CD4-positive, alpha-beta T cell treated with Interleukin-4 for 1 hour (primary cell): ENCODE results near the gene TMEM154.
"Not testable (repeated sequence)": the region's sequence is repeated elsewhere in the genome, so short reads cannot be mapped to it uniquely, and the experiment has no call there.

Experiments
- DNase-seq, 2 donors: peaks; one replicate each; pipeline ENCODE4 v3.0.0-alpha.2; 2020 to 2022

Gene TMEM154

DNA sequence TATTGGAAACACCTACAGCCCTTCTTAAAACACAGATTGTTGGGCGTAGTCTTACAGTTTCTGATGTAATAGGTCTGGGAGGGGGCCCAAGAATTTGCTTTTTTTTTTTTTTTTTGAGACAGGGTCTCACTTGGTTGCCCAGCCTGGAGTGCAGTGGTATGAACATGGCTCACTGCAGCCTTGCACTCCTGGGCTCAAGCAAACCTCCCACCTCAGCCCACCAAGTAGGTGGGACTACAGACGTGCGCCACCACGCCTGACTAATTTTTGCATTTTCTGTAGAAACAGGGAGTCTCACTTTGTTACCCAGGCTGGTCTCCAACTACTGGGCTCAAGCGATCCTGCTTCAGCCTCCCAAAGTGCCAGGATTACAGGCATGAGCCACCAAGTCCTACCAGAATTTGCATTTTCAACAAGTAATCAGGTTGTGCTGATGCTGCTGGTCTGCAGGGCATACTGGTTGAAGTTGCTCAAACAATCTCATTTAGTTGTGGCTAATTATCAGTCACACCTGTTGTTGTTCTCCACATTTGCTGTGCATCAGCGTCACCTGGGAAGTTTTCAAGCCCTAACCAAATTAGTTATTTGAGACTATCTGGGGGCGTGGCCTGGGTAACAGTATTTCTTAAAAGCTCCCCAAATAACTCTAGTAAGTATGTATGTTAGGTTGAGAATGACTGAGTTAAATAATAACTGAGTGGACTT, 14.0 kb downstream of the TMEM154 start:
- peak in 1 of 2 donors; percentile 51 for DNase-seq

DNA sequence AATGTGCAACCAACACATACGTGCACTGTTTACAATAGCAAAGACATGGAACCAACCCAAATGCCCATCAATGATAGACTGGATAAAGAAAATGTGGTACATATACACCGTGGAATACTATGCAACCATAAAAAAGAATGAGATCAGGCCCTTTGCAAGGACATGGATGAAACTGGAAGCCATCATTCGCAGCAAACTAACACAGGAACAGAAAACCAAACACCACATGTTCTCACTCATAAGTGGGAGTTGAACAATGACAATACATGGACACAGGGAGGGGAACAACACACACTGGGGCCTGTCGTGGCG, 15.8 kb downstream of the TMEM154 start:
- not testable (repeated sequence) for DNase-seq

DNA sequence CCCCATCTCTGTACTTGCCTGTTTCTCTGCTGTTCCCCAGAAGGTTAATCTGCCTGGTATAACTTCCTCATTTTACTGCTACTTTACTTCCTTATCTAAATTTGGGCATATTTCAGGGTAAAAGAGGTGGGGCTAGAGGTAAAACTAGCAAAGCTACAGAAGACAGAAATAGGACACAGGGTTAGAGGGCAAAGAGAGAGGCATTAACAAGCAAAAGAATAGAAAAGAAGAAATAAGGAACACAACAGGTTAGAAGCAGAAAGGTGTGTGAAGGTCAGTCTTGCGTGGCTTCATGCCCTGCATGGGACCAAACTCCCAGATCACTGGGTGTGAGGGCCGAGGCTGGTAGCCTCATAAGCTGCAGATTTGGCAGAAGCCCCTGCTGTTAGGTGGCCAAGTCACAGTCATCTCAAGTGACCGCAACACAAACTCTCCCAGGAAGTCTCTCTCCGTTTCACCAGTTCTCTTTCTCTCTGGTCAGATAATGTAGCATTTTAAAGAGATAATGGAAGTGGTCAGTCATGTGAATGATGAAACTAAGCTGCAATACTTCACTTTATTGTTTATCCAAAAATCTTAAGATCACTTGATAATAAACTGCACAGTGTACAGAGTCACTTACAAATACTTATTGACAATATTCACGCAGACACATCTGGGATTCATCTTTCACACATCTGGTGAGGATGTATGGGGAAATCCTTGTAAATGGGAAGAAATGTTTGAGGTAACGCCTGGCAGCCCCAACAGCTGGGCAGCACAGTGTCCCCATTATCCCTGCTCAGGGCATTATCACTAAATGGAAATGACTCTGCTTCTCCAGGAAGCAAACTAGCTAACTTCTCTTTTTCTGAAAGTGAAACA, 16.4 kb downstream of the TMEM154 start:
- DNase-seq = peak in 1 of 2 donors; percentile 18

DNA sequence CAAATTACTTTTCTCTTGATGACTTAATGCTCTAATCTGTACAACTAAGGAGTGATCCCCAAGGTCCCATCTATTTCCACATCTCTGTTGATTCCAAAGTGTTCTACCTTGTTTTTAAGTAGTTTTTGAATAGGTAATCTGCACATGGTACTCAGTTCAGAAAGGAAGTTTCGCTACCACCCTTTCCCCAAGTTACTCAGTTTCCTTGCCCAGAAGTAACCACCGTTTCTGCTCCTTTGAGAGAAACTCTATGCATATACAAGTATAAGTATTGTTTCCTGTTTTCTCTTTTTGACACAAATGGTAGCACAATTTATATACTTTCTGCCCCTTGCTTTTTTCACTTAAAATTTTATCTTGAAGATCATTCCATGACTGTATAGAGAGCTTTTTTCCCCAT, 18.1 kb downstream of the TMEM154 start:
- DNase-seq = no peak

DNA sequence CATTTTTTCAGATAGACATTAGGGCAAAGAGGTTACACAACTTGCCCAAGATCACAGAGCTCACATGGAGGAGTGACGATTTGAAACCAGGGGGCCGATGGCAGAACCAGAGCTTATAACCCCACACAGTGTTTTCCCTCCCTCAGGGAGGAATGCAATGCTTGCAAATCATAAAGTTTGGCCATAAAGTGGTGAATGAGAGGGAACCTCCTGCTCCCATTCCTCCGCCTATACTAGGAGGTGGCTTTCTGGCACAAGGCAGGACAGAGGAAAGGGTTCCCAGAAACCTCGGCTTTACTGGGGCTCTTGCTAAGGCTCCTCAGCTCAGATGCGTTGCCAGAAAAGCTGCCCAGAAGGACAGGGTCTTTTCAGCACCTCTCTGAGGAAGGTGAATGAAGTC, 19.3 kb downstream of the TMEM154 start:
- DNase-seq = no peak

DNA sequence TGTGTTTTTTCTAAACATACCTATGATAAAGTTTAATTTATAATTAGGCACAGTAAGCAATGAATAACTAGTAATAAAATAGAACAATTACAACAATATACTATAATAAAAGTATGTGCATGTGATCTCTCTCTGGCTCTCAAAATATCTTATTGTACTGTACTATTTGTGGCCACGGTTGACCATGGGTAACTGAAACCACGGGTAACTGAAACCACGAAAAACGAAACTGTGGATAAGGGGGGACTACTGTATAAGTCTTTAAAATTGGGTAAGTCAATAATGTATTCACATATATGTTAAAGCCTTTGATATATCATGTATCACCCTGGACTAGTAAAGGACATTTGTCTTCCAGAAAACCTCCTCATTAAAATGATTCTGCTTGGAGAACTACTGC, 20.0 kb downstream of the TMEM154 start:
- no peak for DNase-seq

DNA sequence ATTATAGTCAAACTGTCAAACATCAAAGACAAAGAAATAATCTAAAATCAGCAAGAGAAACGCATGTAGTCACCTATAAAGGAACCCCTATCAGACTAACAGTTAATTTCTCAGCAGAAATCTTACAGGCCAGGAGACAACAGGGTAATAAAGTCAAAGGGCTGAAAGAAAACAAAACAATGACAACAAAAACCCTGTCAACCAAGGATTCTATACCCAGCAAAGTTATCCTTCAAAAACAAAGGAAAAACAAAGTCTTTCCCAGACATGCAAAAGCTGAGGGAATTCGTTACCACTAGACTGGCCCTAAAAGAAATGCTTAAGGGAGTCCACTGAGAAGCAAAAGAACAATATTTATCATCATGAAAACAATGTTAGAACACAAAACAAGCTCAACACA, 22.1 kb downstream of the TMEM154 start:
- DNase-seq = no peak

DNA sequence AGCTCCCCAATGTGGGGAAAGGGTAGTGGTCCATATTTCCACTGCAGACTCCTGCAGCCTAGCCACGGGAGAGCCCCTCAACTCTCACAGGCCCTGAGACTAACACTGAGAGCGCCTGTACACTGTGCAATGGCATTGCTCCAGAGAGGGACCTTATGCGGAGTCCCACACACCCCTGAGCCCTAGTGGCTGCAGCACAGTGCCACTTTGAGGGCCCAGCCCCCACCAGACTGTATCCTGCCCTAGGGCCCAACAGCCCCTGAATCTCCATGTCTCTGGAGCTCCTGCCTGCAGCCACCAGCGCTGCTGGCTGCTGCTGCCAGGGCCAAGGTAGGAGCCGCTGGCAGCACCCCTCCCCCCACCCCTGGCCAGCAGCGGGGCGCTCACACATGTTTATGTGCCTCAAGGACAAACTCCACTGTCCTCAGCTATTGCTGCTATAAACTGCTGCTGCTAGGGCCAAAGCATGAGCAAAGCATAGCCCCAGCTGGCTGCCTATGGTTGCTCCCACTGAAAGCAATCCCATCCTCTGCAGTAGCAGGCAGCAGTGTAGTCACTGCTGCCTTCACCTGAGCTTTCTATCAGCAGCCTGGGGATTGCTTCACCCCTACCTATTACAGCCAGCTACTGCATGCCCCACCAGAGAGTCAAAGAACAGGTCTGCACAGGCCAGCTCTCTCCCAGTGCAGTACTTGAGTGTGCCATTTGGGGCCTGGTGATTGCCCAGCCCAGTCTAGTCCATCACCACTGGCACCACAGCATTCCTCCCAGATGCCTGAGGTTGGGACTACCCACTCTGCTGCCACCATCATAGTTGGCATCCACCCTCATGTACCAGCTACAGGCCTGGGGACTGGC, 24.3 kb downstream of the TMEM154 start:
- DNase-seq = no peak

DNA sequence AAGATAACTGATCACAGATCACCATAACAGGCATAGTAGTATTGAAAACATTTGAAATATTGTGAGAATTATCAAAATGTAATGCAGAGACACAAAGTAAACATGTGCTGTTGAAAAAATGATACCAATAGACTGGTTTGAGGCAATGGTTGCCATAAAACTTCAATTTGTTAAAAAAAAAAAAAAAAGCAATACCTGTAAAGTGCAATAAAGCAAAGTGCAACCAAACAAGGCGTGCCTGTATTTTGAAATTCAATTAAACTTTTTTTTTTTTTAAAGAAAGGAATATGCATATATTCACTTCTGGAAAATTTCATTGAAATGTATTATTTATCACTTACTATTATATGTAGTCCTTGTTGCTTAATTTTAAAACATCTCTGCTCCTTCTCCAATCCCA, 27.7 kb downstream of the TMEM154 start:
- DNase-seq = no peak

DNA sequence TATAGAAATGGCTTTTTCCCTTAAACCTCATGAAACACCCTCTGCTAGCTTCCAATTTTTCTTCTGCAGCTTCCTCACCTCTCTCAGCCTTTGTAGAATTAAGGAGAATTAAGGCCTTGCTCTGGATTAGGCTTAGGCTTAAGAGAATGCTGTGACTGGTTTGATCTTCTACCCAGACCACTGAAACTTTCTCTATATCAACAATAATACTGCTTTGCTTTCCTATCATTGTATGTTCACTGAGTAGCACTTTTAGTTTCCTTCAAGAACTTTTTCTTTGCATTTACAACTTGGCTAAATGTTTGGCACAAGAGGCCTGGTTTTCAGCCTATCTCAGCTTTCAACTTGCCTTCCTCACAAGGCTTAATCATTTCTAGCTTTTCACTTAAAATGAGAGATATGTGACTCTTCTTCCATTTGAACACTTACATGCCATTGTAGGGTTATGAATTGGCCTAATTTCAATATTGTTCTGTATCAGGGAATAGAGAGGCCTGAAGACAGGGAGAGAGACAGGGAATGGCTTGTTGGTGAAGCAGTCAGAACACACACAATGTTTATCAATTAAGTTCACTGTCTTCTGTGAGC, 28.2 kb downstream of the TMEM154 start:
- no peak for DNase-seq

DNA sequence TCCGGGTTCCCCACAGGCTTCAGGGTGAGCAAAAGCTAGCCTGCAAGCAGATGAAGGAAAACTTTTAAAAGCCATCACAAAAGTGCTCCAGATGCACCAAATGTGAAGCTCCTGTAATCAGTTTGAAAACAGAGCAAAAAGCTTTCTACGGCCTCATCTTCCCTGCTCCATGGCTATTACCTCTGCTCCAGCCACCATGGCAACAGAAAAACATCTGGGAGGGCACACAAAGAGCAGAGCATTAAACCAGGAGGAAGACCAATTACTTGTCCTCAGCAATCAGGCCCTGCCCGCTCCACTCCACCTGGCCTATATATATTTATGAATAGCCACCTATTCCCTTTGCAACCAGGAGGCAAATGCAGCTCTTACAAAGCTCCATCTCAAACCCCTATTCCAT, 33.6 kb downstream of the TMEM154 start:
- DNase-seq = no peak

DNA sequence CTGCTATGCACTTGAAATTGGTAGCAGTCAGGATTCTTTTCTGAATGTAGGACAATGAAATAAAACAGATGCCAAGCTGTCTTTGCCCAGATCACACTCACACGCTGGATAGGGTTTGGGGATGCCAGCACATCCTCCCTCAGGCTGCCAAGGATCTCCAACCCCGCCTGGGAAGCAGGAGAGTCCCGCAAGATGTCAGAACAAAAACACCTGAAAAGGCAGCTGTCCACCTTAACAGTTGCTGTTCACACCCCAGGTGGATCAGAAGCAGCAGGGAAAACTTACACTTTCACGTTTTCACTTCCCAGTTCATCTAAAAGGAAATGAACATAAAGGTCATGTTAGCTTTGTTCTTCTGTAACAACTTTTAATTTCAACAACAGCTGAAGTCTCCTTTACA, 35.7 kb downstream of the TMEM154 start:
- DNase-seq = no peak

DNA sequence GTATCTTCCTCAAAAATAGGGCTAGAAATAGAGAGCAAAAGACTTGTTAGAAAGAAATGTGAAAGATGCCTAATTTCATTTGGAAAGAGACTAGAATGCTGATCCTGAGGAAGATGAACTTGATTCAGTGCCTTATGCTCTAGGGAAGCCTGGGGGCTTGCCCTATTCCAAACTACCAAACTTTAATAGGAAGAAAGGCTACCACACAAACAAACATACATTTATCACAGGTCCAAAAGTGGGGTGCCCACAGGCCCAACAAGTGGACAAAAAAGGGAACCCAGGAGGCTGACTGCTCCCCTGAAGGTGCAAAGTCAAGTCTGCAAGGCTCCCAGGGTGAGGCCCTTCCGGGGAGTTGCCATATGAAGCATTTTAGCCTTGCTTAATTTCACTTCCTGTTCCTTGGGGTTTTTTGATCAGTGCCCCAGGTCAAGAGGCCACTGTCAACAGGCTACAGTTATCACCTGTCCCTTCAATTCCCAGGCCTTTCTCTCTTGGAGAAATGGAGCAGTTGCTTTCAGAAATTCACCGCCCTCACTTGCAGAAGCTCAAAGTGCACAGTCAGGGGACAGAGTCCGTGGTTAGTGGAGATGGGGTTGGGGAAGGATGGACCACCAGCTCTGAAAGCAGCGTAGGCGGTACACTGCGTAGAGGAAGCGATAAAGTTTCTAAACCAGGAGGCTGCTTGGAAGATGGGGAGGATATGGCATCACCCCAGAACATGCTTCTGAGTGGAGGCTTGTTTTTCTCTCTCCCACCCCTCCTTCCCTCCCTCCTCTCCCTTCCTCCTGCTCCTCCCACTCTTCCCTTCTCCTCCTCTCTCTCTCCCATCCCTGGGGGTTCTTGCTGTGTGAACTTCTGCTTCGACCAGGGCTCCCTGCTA, 36.4 kb downstream of the TMEM154 start:
- peak; percentile 34 to 69 for DNase-seq

DNA sequence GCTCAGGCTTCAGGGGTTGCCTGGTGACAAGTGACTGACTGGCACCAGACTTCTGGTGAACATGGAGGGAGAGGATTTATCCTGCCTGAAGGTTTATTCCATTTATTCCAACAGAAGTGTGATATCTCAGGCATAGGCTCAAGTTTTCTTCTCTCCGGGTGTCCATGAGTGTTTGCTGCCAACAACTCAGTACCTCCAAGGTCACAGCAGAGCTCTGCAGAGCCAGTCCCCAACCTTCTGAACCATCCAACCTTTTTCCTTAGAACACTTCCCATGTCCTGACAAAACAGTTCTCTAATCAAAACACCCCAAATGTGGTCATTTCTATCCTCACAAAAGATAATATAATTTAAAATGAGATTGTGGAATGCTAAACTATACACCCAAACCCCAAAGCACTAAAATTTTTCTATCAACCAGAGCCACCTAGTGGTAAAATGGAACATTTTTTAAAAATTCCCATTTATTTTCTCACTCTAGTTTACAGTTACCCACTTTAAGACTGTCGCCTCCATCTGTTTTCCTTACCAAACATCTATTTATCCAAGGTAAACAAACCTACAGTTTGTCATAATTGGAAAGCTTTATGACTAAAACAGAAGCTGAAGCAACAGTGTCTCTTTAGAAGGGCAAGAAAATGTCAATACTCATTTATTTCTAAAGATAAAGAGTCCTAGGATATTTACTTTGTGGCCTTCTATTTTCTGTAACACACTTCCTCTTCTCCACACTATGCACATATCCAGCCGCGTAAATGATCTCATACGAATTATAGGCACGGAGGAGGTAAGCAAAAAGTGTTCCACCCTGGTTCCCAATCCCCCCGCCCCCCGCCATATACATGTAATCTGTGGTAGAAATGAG, 39.5 kb downstream of the TMEM154 start:
- DNase-seq = peak in 1 of 2 donors; percentile 57

DNA sequence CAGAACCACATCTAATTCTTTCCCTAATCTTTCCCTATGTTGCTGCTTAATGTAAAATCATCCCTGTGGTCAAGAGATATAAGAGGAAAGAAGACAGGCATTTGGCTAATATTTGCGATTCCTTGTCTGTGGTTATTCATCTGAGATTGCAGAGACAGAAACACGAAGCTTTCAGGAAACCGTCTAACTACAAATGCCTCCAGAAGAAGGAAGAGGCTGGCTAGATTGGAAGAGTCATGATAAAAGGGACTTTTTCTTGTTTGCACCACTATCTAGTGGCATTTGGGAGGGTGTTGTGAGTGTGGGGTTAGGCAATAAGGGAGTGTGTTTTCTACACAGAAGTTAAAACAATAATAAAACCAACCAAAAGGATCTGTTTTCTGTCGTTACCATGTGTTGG, 43.9 kb downstream of the TMEM154 start:
- peak in 1 of 2 donors; percentile 25 for DNase-seq

DNA sequence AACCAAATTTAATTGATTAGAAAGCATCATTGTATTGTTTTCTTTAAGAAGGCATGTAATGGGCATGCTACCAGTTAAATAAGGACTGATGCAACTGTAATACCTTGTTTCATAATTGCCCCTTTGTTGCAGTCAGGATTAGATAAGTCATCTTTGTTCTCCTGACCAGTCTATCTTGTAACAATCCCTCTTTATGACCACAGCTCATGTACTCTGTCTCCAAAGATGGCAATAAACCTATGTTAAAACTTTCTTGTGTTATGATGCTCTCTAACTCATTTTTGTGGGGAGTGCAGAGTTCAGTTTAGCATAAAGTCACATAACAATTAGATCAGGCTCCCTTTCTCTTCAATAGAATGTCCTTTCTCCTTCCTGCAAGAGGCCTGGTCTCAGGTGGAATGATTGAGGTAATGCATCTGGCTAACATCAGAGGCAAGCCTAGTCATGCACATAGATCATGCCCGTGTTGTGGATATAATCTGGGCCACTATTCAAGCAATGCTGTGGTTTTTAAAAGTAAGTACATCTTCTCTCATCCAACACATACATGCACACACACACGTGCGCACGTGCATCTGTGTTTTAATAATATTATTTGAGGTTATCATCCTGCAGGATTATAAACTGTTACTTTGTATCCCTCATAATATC, 45.6 kb downstream of the TMEM154 start:
- no peak for DNase-seq

DNA sequence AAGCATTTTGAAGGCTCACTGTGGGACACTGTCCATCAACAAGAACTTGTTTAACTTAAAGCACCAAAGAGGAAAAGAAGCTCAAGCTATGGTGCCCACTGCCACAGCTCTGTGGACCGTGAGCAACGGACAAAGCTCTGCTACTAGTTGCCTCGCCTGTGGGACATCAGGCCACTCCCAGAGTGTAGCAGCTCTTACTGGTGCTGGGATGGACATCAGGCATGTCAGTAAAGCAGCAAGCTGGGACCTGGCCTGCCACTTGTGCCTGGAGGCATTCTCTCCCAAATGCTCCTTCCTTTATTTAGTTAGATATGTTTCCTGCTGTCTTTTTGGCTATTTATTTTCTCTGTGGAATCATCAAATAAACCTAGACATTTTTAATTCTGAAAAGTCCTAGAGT, 46.7 kb downstream of the TMEM154 start:
- no peak for DNase-seq

DNA sequence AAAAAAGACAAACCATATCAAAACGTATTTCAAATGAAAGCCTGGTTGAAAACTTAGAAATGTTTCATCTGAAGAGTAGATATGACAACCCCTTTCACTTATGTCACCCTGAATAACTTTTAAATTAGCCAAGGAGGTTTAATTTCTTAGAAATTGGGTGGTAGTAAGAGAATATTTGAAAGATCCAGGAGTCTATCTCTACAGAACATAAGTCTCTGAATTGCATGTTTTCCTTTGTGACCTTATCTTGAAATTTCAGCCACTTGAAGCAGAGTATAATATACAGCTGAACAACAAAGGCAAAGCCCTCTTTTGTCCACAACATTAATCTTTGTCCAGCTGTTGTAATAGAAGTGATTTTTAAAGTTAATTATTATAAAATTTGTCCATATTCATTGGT, 49.5 kb downstream of the TMEM154 start:
- no peak for DNase-seq

DNA sequence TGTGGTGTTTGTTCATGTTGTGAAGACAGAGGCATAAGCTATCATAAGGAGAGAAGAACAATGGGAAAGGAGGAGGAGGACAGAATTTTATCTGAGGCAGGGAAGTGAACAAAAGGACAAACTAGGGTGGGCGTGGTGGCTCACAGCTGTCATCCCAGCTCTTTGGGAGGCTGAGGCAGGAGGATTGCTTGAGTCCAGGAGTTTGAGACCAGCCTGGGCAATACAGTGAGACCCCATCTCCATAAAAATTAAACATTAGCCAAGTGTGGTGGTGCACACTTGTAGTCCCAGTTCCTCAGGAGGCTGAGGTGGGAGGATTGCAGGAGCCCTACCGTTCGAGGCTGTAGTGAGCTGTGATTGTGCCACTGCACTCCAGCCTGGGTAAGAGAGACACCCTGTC, 49.9 kb downstream of the TMEM154 start:
- DNase-seq = no peak

DNA sequence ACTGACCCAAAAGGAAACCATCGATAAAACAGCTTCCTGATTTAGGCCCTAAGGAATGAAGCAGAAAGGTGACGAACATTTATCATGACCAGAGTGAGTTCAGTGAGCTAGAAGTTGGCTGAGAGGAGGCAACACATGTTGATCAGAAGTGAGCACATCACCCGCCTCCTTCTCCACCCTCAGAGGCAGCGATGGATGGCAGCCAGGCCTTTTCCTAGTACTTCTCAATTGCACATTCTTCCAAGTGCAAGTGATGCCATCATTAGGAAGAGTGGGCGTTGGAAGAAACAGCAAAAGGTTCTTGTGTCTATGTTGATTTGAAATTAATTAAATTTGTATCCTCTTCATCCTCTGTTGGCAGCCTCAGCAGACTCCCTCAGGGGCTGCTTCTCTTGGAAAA, 51.7 kb downstream of the TMEM154 start:
- DNase-seq = no peak

DNA sequence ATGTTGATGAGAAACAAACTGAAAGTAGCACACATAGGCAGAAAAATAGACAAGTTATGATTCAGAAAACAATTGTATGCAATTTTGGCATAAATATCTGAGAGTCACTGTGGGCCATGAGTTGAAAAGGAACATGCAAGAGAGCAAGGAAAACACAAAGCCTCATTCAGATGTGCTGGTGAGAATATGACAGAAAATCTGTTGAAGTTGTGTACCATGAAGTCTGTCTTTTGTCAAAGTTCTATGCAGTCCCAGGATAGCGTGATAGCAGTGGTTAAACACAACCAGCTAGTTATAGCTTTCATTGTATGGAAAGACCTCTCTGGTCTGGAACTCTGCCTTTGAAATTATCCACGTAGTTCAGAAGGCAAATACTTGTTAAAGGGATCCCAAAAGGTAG, 53.0 kb downstream of the TMEM154 start:
- DNase-seq = no peak
